ENCODE measurements around the gene ALDH7A1.

DNA sequence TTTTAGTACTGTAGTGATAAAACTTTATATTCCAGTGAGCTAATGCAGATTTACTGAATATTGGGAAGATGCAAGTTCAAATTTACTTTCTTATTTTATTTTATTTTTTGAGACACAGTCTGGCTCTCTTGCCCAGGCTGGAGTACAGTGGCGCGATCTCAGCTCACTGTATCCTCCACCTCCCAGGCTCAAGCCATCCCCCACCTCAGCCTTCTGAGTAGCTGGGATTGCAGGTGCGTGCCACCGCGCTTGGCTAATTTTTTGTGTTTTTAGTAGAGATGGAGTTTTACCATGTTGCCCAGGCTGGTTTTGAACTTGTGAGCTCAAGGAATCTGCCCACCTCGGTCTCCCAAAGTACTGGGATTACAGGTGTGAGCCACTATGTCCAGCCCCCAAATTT lies 15.6 kb upstream of the ALDH7A1 start:
- TF ChIP-seq TAF1 (IDR thresholded peaks at IDR 0.05; ENCODE audit: borderline replicate concordance, insufficient read depth, low read length): no peak
- no peak for TF ChIP-seq SIN3A (IDR thresholded peaks at IDR 0.05; ENCODE audit: borderline replicate concordance, insufficient read depth, low read length)

All from PFSK-1 (cell line).